ENCODE data around the gene RIPOR1.

DNA sequence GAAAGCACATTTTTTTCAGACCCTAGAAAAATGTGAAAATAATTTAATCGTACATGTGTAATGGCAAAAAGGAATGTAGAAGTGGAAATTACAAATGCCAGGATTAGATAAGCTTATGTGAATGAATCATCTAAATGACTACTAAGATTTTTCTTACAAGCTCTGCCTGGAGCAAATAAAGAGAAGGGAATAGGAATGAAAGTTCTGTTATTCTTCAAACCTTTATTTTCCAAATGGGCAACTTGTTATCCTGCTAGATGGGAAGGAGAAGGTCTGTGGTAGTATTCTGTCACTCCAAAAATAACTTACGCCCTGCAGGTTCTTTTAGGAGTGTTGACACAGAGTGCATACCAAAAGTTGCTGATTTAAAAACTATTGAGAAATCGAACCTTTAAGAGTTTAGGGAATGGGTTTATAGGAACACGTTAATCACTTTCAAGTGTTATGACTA lies 43.4 kb downstream of the RIPOR1 start:
- TF ChIP-seq, protein P1, sequence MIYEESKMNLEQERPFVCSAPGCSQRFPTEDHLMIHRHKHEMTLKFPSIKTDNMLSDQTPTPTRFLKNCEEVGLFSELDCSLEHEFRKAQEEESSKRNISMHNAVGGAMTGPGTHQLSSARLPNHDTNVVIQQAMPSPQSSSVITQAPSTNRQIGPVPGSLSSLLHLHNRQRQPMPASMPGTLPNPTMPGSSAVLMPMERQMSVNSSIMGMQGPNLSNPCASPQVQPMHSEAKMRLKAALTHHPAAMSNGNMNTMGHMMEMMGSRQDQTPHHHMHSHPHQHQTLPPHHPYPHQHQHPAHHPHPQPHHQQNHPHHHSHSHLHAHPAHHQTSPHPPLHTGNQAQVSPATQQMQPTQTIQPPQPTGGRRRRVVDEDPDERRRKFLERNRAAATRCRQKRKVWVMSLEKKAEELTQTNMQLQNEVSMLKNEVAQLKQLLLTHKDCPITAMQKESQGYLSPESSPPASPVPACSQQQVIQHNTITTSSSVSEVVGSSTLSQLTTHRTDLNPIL (CRISPR knock-in tag; IDR thresholded peaks at IDR 0.05; ENCODE audit: low read depth): 0 out of 2 replicates have a peak, but pooled peaks have one; percentile 40
- TF ChIP-seq TOX (CRISPR knock-in tag; IDR thresholded peaks at IDR 0.05; ENCODE audit: borderline replicate concordance) (no peak), TCF4 (CRISPR knock-in tag; IDR thresholded peaks at IDR 0.05; ENCODE audit: borderline replicate concordance) (no peak), GLIS3 (CRISPR knock-in tag; IDR thresholded peaks at IDR 0.05) (no peak), ZFP3 (CRISPR knock-in tag; IDR thresholded peaks at IDR 0.05) (no peak), PPARA (CRISPR knock-in tag; IDR thresholded peaks at IDR 0.05; ENCODE audit: borderline replicate concordance) (no peak), RARB (CRISPR knock-in tag; IDR thresholded peaks at IDR 0.05) (no peak)

Measured in SK-N-SH treated with all-trans-retinoic acid at 6 μM for 48 hours (cell line).